Subcutaneous adipose tissue (tissue), 4 donors: ENCODE results near the gene HSPB7. TPM values are rescaled to one million over a fixed set of nuclear protein-coding genes. Genes with fewer than 3 reads are reported as not detected.

Experiments
- CTCF ChIP-seq: fragments of 450-650 bp; IDR thresholded peaks from one replicate; pipeline ENCODE4 v1.5.1; 2016; ENCODE audit warnings: low read depth, mild to moderate bottlenecking, control low read depth, antibody characterized with exemption, moderate library complexity
- total RNA-seq, 4 donors: library from RNA; depleted of rRNA; stranded (reverse); fragments of >200 nt; gene quantifications; one replicate each; pipeline ENCODE4 v1.1.0, GENCODE V29; 2016

The HSPB7 gene
- total RNA-seq, 4 donors from 2014 or later = 32.3 to 429 (median 122) TPM

GRCh38 chr1:16017076-16017460, 775 bp downstream of the HSPB7 start:
- no peak for TF ChIP-seq CTCF

- no peak for TF ChIP-seq CTCF
Measured at GRCh38 chr1:16015960-16016901, 1.6 kb downstream of the HSPB7 start.

- no peak for TF ChIP-seq CTCF
Measured at GRCh38 chr1:16015491-16015890, 2.4 kb downstream of the HSPB7 start.

- no peak for TF ChIP-seq CTCF
Measured at GRCh38 chr1:16014509-16015482, 3.0 kb downstream of the HSPB7 start.

- no peak for TF ChIP-seq CTCF
Measured at GRCh38 chr1:16013908-16014258, 4.0 kb downstream of the HSPB7 start.

GRCh38 chr1:16013220-16013907, 4.5 kb downstream of the HSPB7 start:
- TF ChIP-seq CTCF = no peak
